SK-N-SH (cell line): Measurements from ENCODE around the gene MAP4K4. TPM values are rescaled to one million over a fixed set of nuclear protein-coding genes. Genes with fewer than 3 reads are reported as not detected.

Source experiments
- CTCF ChIA-PET: fragments of 300-600, 350-600 bp; formaldehyde crosslinking; extraction: SDS; loops from one replicate; lab custom pipeline; 2021; lab: Yijun Ruan, JAX
- POLR2A ChIA-PET: fragments of 350-600 bp; sonication (Branson Sonifier 250); formaldehyde crosslinking; extraction: SDS; loops from one replicate; lab custom pipeline; 2020; ENCODE audit warnings: antibody characterized with exemption, inconsistent platforms; lab: Yijun Ruan, JAX
- DNase-seq: peaks from one replicate; pipeline ENCODE4 v3.0.0; 2012
- H2AFZ ChIP-seq: fragments of 200-600 bp; sonication (generic); 2 replicates; pipeline ENCODE4 v1.8.1; 2016; ENCODE audit warnings: antibody characterized with exemption, mild to moderate bottlenecking, low read depth
- H3F3A ChIP-seq: fragments of 200-600 bp; sonication (generic); replicated peaks from 2 replicates; pipeline ENCODE3; 2016; ENCODE audit warnings: antibody characterized with exemption, mild to moderate bottlenecking; ENCODE audit not compliant: insufficient read depth
- H3K27ac ChIP-seq, 2 experiments: fragments of 200-500 bp in 1 of 2; fragments of 200-600 bp in 1 of 2; sonication (Bioruptor generic) in 1 of 2; sonication (generic), shearing (Covaris generic) in 1 of 2; 2 replicates each; pipeline versions ENCODE4 v1.5.1 to v1.6.1; 2014 to 2016; ENCODE audit warnings: low read depth in 2 of 2, inconsistent platforms in 1 of 2, low read length in 1 of 2, mild to moderate bottlenecking in 1 of 2, mixed read lengths in 1 of 2
- H3K27me3 ChIP-seq: fragments of 200-600 bp; sonication (generic), shearing (Covaris generic); 2 replicates; pipeline ENCODE4 v1.6.1; 2016; ENCODE audit warnings: mixed run types; ENCODE audit not compliant: insufficient read depth
- H3K36me3 ChIP-seq, 2 experiments: fragments of 200-500 bp in 1 of 2; fragments of 200-600 bp in 1 of 2; sonication (Bioruptor generic) in 1 of 2; sonication (generic) in 1 of 2; replicated peaks in 1 of 2; 2 replicates each; pipeline versions ENCODE3 to v1.5.1; 2014 to 2016; ENCODE audit warnings: low read length in 1 of 2, mild to moderate bottlenecking in 1 of 2; ENCODE audit not compliant: insufficient read depth in 2 of 2, control insufficient read depth in 1 of 2
- H3K4me1 ChIP-seq, 2 experiments: fragments of 200-500 bp in 1 of 2; fragments of 200-600 bp in 1 of 2; sonication (Bioruptor generic) in 1 of 2; sonication (generic), shearing (Covaris generic) in 1 of 2; 2 replicates each; pipeline versions ENCODE4 v1.5.1 to v1.6.1; 2014 to 2016; ENCODE audit warnings: low read depth in 1 of 2, low read length in 1 of 2, mixed run types in 1 of 2; ENCODE audit not compliant: insufficient read depth in 2 of 2, control insufficient read depth in 1 of 2
- H3K4me2 ChIP-seq: fragments of 200-600 bp; sonication (generic), shearing (Covaris generic); 2 replicates; pipeline ENCODE4 v1.6.1; 2017; ENCODE audit warnings: mixed run types
- H3K4me3 ChIP-seq, 2 experiments: fragments of 200-500 bp in 1 of 2; fragments of 200-600 bp in 1 of 2; sonication (Bioruptor generic) in 1 of 2; sonication (generic), shearing (Covaris generic) in 1 of 2; 2 replicates each; pipeline versions ENCODE4 v1.5.1 to v1.8.1; 2014 to 2016; ENCODE audit warnings: low read depth in 2 of 2, inconsistent platforms in 1 of 2, low read length in 1 of 2, mild to moderate bottlenecking in 1 of 2, mixed read lengths in 1 of 2, moderate library complexity in 1 of 2
- H3K79me2 ChIP-seq: fragments of 200-600 bp; sonication (generic); 2 replicates; pipeline ENCODE4 v1.8.1; 2017; ENCODE audit warnings: mild to moderate bottlenecking; ENCODE audit not compliant: insufficient read depth
- H3K9ac ChIP-seq: fragments of 200-600 bp; sonication (generic); 2 replicates; pipeline ENCODE4 v1.6.1; 2017; ENCODE audit warnings: mixed run types
- H3K9me2 ChIP-seq: fragments of 200-600 bp; sonication (generic); 2 replicates; pipeline ENCODE4 v1.6.1; 2017; ENCODE audit warnings: mixed run types
- H3K9me3 ChIP-seq: fragments of 200-600 bp; sonication (generic); 2 replicates; pipeline ENCODE4 v1.6.1; 2017; ENCODE audit warnings: mixed run types, mild to moderate bottlenecking, moderate library complexity
- H4K20me1 ChIP-seq: fragments of 200-600 bp; sonication (generic); 2 replicates; pipeline ENCODE4 v1.6.1; 2017; ENCODE audit warnings: mild to moderate bottlenecking, mixed run types; ENCODE audit not compliant: insufficient read depth
- CHD2 ChIP-seq: fragments of 150-350 bp; IDR thresholded peaks from 2 replicates; pipeline ENCODE4 v1.6.1; 2018; ENCODE audit warnings: low read length; ENCODE audit not compliant: partially characterized antibody
- EZH2phosphoT487 ChIP-seq: fragments of 200-600 bp; sonication (generic); IDR thresholded peaks from 2 replicates; pipeline ENCODE4 v1.6.1; 2017; ENCODE audit warnings: low read depth, mixed run types, mild to moderate bottlenecking, antibody characterized with exemption, moderate library complexity, borderline replicate concordance
- GABPA ChIP-seq: IDR thresholded peaks from 2 replicates; pipeline ENCODE4 v1.4.0; 2012; ENCODE audit warnings: low read depth, mild to moderate bottlenecking
- GATA2 ChIP-seq: sonication (generic); formaldehyde crosslinking; IDR thresholded peaks from 2 replicates; pipeline ENCODE4 v1.5.0; 2020; ENCODE audit warnings: mild to moderate bottlenecking, missing genetic modification reagents
- NFIC ChIP-seq: IDR thresholded peaks from 2 replicates; pipeline ENCODE4 v1.4.0; 2012; ENCODE audit warnings: borderline replicate concordance
- POLR2AphosphoS5 ChIP-seq: IDR thresholded peaks from 2 replicates; pipeline ENCODE4 v1.6.1; 2012; ENCODE audit warnings: low read depth, low read length
- RAD21 ChIP-seq: IDR thresholded peaks from 2 replicates; pipeline ENCODE4 v1.6.1; 2012; ENCODE audit warnings: mild to moderate bottlenecking, low read length
- RFX5 ChIP-seq: IDR thresholded peaks from 2 replicates; pipeline ENCODE4 v1.6.1; 2012; ENCODE audit warnings: mild to moderate bottlenecking, improper control_type of control experiment, low read length
- SIN3A ChIP-seq: IDR thresholded peaks from 2 replicates; pipeline ENCODE4 v1.6.1; 2012; ENCODE audit warnings: low read depth, mild to moderate bottlenecking, low read length, moderate library complexity, borderline replicate concordance
- SMC3 ChIP-seq: IDR thresholded peaks from 2 replicates; pipeline ENCODE4 v1.6.1; 2012; ENCODE audit warnings: low read depth, low read length, improper control_type of control experiment
- WGBS: methylation state at CpG from one replicate; pipeline ENCODE4 v1.1.6; 2017; ENCODE audit warnings: low lambda C conversion rate; 5-methylcytosine and 5-hydroxymethylcytosine counted together
- polyA plus RNA-seq, 3 experiments: library from polyadenylated mRNA; depleted of rRNA; stranded (reverse); fragments of >200 nt; gene quantifications; 2 replicates each; pipeline ENCODE4 v1.2.3, GENCODE V29; 2012

Gene MAP4K4
- polyA plus RNA-seq, 1 of the 3 experiments (the other 2 are of a cell fraction) = 72.9 TPM

- no peaks in the 10 kb centered on the region for H3K4me1 ChIP-seq
- peaks cover 6% of the 10 kb centered on the region; the same call in 1 of the 2 replicates for H3K27me3 ChIP-seq
- DNase-seq = no peak
- H3K79me2 ChIP-seq = no peaks in the 10 kb centered on the region
- ChIA-PET CTCF (no interaction called here), POLR2A (no interaction called here)
- H3K36me3 ChIP-seq = no peaks in the 10 kb centered on the region
- no peak overlapping the region for H3K27ac ChIP-seq
- no peak overlapping the region for H3K4me3 ChIP-seq
- H3K4me2 ChIP-seq = no peak overlapping the region
- no peak overlapping the region for H2AFZ ChIP-seq
- no peaks in the 10 kb centered on the region for H3F3A ChIP-seq
- no peaks in the 10 kb centered on the region for H4K20me1 ChIP-seq
- TF ChIP-seq SMC3 (no peak), GABPA (no peak), POLR2AphosphoS5 (no peak), SIN3A (no peak), GATA2 (CRISPR knock-in tag) (no peak), CHD2 (no peak), RFX5 (no peak), NFIC (no peak), EZH2phosphoT487 (no peak), RAD21 (no peak)
- no peaks in the 10 kb centered on the region for H3K9me3 ChIP-seq
- H3K9ac ChIP-seq = no peak overlapping the region
- H3K9me2 ChIP-seq = no peaks in the 10 kb centered on the region
- WGBS = 17% methylated on average over 3 of the region's 3 CpGs
These were observed 245.3 kb downstream of the MAP4K4 start for GRCh38 chr2:101942851-101943250.

Other genes with a start within 250 kb of the MAP4K4 start
- 0.07 and 0.11 TPM in 2 replicates for gene RFX8, start 222.6 kb upstream of the MAP4K4 start, polyA plus RNA-seq (2012; rRNA removed)